Epithelial cell of proximal tubule (primary cell): ENCODE data around the gene MAP1LC3B2. TPM values are rescaled to one million over a fixed set of nuclear protein-coding genes. Genes with fewer than 3 reads are reported as not detected.

Experiments used
- DNase-seq: peaks from one replicate; pipeline ENCODE4 v3.0.0-alpha.2; 2011; ENCODE audit warnings: low read depth
- H3K4me3 ChIP-seq: 2 replicates; pipeline ENCODE4 v1.5.1; 2011; ENCODE audit warnings: low read depth, mild to moderate bottlenecking, low read length
- total RNA-seq: library from RNA; depleted of rRNA; stranded (reverse); fragments of >200 nt; gene quantifications from 2 replicates; pipeline ENCODE4 v1.2.3, GENCODE V29; 2015
- TF ChIP-seq, protein P1 (sequence below): conservative IDR thresholded peaks from 2 replicates; pipeline ENCODE4 v1.5.1; 2012; ENCODE audit warnings: low read depth, mild to moderate bottlenecking, low read length

The MAP1LC3B2 gene
- total RNA-seq, 1 donor from 2014 or later, result not detected

DNA sequence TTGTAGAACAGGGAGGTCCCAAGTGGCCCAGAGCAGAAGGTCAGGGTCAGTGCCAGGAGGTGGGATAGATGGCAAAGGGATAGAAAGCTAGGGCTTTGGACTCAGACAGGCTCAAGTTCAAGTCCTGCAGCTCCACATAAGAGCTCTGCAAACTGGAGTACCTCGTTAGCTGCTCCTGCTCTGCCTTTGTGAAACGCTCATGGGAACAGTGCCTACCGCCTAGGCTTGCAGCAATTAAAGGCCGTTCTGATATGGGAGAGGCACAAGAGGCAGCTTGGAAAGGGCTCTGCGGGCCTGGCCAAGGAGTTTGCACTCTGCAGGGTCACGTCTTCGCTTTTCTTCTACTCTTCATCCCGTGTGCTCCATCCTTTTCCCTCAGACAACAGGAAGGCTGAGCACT lies 54.1 kb downstream of the MAP1LC3B2 start:
- no peak overlapping the region for H3K4me3 ChIP-seq
- no peak for DNase-seq
- TF ChIP-seq, protein P1, sequence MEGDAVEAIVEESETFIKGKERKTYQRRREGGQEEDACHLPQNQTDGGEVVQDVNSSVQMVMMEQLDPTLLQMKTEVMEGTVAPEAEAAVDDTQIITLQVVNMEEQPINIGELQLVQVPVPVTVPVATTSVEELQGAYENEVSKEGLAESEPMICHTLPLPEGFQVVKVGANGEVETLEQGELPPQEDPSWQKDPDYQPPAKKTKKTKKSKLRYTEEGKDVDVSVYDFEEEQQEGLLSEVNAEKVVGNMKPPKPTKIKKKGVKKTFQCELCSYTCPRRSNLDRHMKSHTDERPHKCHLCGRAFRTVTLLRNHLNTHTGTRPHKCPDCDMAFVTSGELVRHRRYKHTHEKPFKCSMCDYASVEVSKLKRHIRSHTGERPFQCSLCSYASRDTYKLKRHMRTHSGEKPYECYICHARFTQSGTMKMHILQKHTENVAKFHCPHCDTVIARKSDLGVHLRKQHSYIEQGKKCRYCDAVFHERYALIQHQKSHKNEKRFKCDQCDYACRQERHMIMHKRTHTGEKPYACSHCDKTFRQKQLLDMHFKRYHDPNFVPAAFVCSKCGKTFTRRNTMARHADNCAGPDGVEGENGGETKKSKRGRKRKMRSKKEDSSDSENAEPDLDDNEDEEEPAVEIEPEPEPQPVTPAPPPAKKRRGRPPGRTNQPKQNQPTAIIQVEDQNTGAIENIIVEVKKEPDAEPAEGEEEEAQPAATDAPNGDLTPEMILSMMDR, result no peak

DNA sequence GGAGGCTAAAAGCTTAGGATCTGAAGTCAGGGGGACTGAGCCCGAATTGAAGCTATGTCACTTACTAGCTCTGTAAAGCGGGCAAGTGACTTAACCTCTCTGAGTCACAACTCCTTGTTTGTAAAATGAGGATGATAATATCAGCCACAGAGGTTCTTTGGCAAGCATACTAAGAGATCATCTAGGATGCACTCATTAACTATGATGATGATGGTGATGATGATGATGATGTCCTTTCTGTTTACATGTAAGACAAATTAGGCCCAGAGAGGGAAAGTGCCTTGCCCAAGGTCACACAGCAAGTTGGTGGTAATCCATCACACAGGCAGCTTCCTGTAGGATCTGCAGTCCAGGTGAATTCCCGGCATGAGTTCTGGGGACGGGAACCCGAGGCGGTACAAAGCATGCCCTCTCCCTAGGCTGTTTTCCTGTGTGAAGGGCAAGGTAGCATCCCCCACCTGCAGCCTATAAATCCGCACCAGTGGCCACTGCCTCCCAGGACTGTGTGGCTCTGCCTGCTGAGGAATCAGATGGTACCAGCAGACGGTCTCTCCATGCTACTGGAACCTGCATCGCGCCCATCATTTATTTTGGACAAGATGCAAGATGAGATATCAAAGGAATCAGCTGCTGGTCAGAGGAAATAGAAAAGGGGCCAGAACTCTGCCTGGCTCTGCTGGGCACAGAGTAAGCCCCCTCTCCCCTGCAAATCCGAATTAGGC lies 55.2 kb downstream of the MAP1LC3B2 start:
- DNase-seq, result no peak
- TF ChIP-seq, protein P1, result no peak
- no peak overlapping the region for H3K4me3 ChIP-seq

DNA sequence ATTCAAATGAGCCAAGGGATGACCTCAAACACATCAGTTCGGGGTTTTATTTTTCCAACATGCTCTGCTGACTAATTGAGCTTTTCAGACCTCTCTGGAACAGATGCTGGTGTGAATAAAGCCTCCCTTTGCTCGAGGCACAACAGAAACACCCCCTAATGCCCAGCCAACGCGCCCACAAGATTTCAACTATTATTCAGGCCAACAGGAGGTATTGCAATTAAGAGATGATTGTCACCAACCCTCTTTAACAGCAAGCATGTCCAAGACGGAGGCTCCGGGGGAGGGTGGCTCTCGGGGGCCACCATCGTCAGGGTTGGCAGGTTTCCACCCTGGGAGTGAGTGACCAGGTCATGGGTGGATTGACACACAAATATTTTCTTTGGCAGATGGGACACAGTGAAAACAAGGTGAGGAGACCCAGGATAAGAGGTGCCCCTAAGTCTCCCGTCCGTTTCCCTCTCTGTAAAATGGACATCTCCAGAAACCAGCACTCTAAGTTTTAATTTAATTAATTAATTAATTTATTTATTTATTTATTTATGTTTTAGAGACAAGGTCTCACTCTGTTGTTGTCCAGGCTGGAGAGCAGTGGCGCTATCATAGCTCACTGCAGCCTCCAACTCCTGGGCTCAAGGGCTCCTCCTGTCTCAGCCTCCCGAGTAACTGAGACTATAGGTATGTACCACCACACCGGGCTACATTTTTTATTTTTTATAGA lies 56.1 kb downstream of the MAP1LC3B2 start:
- TF ChIP-seq, protein P1, result no peak
- DNase-seq, result no peak
- no peak overlapping the region for H3K4me3 ChIP-seq

DNA sequence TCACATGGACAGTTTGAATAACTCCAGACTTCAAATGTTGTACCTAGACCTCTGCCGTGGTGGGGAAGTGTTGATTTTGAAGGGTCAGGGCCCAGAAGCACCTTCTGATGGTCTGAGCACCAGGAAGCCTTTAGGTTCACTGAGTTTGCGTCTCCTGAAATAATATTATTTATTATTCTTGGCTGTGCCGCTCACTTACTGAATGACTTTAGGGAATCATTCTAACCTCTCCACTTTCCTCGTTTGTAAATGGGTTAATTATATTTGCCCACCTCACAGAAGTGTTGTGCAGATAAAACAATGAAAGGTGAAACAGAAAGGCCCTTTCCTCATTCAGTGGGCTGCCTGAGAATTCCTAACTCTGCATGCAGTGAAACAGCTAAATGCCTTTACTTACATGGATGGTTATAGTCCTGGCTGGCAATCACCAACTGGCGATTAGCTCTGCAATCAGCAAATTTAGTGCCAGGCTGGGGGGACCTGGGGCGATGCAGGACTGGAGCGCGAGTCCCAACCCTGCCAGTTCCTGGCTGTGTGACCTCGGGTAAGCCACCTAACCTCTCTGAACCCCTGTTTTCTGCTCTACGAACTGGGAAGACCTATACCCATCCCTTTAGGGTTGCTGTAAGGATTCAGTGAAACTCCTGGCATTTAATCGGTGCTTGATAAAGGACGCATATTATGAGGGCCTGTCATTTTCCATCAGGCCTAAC lies 57.5 kb downstream of the MAP1LC3B2 start:
- H3K4me3 ChIP-seq, result no peak overlapping the region
- TF ChIP-seq, protein P1, result no peak
- DNase-seq, result no peak

DNA sequence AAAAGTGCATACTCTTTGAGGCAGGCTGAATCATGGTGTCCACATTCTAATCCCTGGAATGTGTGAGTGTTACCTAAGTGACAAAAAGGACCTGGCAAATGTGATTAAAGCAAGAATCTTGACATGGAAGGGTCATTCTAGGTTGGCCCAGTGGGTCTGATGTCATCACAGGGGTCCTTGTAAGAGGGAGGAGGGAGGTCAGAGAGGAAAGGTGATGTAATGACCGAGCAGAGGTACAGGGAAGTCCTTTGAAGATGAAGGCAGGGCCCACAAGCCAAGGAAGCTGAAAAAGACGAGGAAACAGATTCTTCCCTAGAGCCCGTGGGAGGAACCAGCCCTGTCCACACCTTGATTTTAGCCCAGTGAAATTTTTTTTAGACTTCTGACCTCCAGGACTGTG lies 60.1 kb downstream of the MAP1LC3B2 start:
- no peak overlapping the region for H3K4me3 ChIP-seq
- no peak for DNase-seq
- TF ChIP-seq, protein P1, result no peak

DNA sequence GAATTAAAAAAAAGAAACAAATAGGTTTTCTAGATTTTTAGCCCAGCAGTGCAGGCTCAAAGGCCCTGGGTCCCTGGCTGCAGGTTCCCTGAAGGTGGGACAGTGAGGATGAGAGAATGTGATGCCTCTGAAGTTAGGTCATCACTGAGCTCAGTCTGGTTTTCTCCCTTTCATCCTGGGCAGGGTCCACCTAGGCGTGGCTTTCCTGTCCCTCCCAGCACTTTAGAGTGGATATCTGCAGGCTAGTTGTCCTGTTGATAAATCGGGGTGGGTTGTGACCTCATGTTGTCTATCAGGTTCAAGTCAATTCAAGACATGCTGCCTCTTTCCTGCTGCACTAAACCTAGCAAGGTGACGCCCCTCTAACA lies 60.9 kb downstream of the MAP1LC3B2 start:
- no peak overlapping the region for H3K4me3 ChIP-seq
- TF ChIP-seq, protein P1, result no peak

More for the DNA sequence above, 60.9 kb downstream of the MAP1LC3B2 start:
- no peak for DNase-seq
